ENCODE results near the gene USP10. TPM values are rescaled to one million over a fixed set of nuclear protein-coding genes. Genes with fewer than 3 reads are reported as not detected.
A peak's percentile ranks its signal among the peaks of the same experiment; 100 is the strongest.

Gene USP10
- total RNA-seq, 2 experiments from 2014 or later = 65.9 to 134 TPM

GRCh38 chr16:84753412-84754326 lies 53.9 kb downstream of the USP10 start:
- peaks cover 27% of the 10 kb centered on the region for H3K4me1 ChIP-seq (ENCODE audit: insufficient read depth, low read length, poor library complexity, severe bottlenecking)
- no peak overlapping the region for H3K4me2 ChIP-seq (ENCODE audit: low read length)
- H3K9me2 ChIP-seq (ENCODE audit: insufficient read depth, low read length) = no peaks in the 10 kb centered on the region
- H4K20me1 ChIP-seq (ENCODE audit: insufficient read depth, low read length) = peaks cover 41% of the 10 kb centered on the region
- ChIA-PET CTCF (ENCODE audit: unreplicated experiment) (interaction anchor here (0.6 to 1.2 kb wide), 2 partner anchors 15 to 24 kb away, joined by 3 read pairs; no protein-coding TSS in a partner anchor), POLR2A (interaction anchor here (0.7 to 0.9 kb wide), 5 partner anchors 10 to 307 kb away, joined by 3 read pairs; no protein-coding TSS in a partner anchor)
- no peak overlapping the region for H2AFZ ChIP-seq (ENCODE audit: low read length)
- H3K4me3 ChIP-seq (ENCODE audit: low read depth, low read length, poor library complexity, severe bottlenecking) = no peak overlapping the region
- no peaks in the 10 kb centered on the region for H3K9me3 ChIP-seq (ENCODE audit: low read length)
- H3K79me2 ChIP-seq (ENCODE audit: insufficient read depth, low read depth, low read length) = peaks cover 78% of the 10 kb centered on the region
- TF ChIP-seq EZH2phosphoT487 (IDR thresholded peaks at IDR 0.05; ENCODE audit: borderline replicate concordance, low read depth, low read length) = no peak
- TF ChIP-seq CTCF (conservative IDR thresholded peaks at IDR 0.05; ENCODE audit: low read length) = no peak
- no peak overlapping the region for H3K27ac ChIP-seq (ENCODE audit: low read depth, low read length, poor library complexity, severe bottlenecking)
- DNase-seq (ENCODE audit: low spot score) = no peak
- intact Hi-C loops (cut with micrococcal nuclease; ENCODE audit: unreplicated experiment) = loop anchor here (1.0 kb wide), 3 partner anchors 120 to 217 kb away; no protein-coding TSS in a partner anchor
- peaks cover 55% of the 10 kb centered on the region; the same call in 1 of the 2 replicates for H3K36me3 ChIP-seq (ENCODE audit: insufficient read depth, low read length)
- BruUV-seq (replicated peaks) = no TSS peak

- H3K9me3 ChIP-seq (ENCODE audit: low read length) = no peaks in the 10 kb centered on the region
- ChIA-PET POLR2A (no interaction called here), CTCF (ENCODE audit: unreplicated experiment) (interaction anchor here (0.5 to 1.2 kb wide), 2 partner anchors 24 to 218 kb away, joined by 3 read pairs; no protein-coding TSS in a partner anchor)
- no peak overlapping the region for H3K4me3 ChIP-seq (ENCODE audit: low read depth, low read length, poor library complexity, severe bottlenecking)
- intact Hi-C loops (cut with micrococcal nuclease; ENCODE audit: unreplicated experiment) = loop anchor here (1.0 kb wide), 3 partner anchors 119 to 216 kb away; no protein-coding TSS in a partner anchor
- TF ChIP-seq CTCF (conservative IDR thresholded peaks at IDR 0.05; ENCODE audit: low read length) (peak; percentile 95), EZH2phosphoT487 (IDR thresholded peaks at IDR 0.05; ENCODE audit: borderline replicate concordance, low read depth, low read length) (no peak)
- no peak overlapping the region for H2AFZ ChIP-seq (ENCODE audit: low read length)
- no peaks in the 10 kb centered on the region for H3K9me2 ChIP-seq (ENCODE audit: insufficient read depth, low read length)
- no peak overlapping the region for H3K27ac ChIP-seq (ENCODE audit: low read depth, low read length, poor library complexity, severe bottlenecking)
- H3K79me2 ChIP-seq (ENCODE audit: insufficient read depth, low read depth, low read length) = peaks cover 70% of the 10 kb centered on the region
- H4K20me1 ChIP-seq (ENCODE audit: insufficient read depth, low read length) = peaks cover 41% of the 10 kb centered on the region
- H3K4me2 ChIP-seq (ENCODE audit: low read length) = no peak overlapping the region; the same call in 1 of the 2 replicates
- DNase-seq (ENCODE audit: low spot score) = peak; percentile 87
- H3K4me1 ChIP-seq (ENCODE audit: insufficient read depth, low read length, poor library complexity, severe bottlenecking) = peaks cover 27% of the 10 kb centered on the region
- BruUV-seq (replicated peaks) = no TSS peak
- H3K36me3 ChIP-seq (ENCODE audit: insufficient read depth, low read length) = peaks cover 55% of the 10 kb centered on the region
Observed at GRCh38 chr16:84754353-84754856, 54.6 kb downstream of the USP10 start.

Data from OCI-LY7 (cell line).